H1 (cell line): ENCODE results near the gene CCL17. TPM values are rescaled to one million over a fixed set of nuclear protein-coding genes. Genes with fewer than 3 reads are reported as not detected.

Source experiments
- CTCF ChIA-PET: fragments of 300-600 bp; sonication (Branson Sonifier 250); formaldehyde crosslinking; loops from one replicate; lab custom pipeline; 2021; ENCODE audit not compliant: partially characterized antibody; lab: Charles Lee
- POLR2A ChIA-PET: fragments of 300-600 bp; sonication (Branson Sonifier 250); formaldehyde crosslinking; loops from one replicate; lab custom pipeline; 2021; ENCODE audit warnings: inconsistent platforms; ENCODE audit not compliant: partially characterized antibody; lab: Charles Lee
- DNase-seq, 2 experiments: peaks; one replicate each; pipeline versions ENCODE4 v3.0.0 to v3.0.0-alpha.2; 2010 to 2022; ENCODE audit warnings: low spot score in 2 of 2, low read depth in 1 of 2, mixed read lengths in 1 of 2
- FAIRE-seq: peaks from 2 replicates; lab custom pipeline; 2011; peaks lifted over from hg19 to GRCh38; lab: Jason Lieb, UNC
- H2AFZ ChIP-seq: 2 replicates; pipeline ENCODE4 v1.8.1; 2012; ENCODE audit warnings: low read length, inconsistent platforms
- H2AK5ac ChIP-seq: 2 replicates; pipeline ENCODE4 v1.6.1; 2013; ENCODE audit warnings: low read depth, low read length
- H2BK120ac ChIP-seq: replicated peaks from 2 replicates; pipeline ENCODE3; 2013; ENCODE audit warnings: low read depth, low read length, inconsistent platforms
- H2BK12ac ChIP-seq: 2 replicates; pipeline ENCODE4 v1.6.1; 2013; ENCODE audit warnings: low read depth, low read length
- H2BK15ac ChIP-seq: 2 replicates; pipeline ENCODE4 v1.6.1; 2013; ENCODE audit warnings: low read length
- H2BK20ac ChIP-seq: 2 replicates; pipeline ENCODE4 v1.6.1; 2013; ENCODE audit warnings: low read length
- H2BK5ac ChIP-seq: 2 replicates; pipeline ENCODE4 v1.6.1; 2013; ENCODE audit warnings: low read depth, low read length
- H3K14ac ChIP-seq: 2 replicates; pipeline ENCODE4 v1.6.1; 2013; ENCODE audit warnings: inconsistent platforms; ENCODE audit not compliant: insufficient read length
- H3K18ac ChIP-seq: 2 replicates; pipeline ENCODE4 v1.6.1; 2013; ENCODE audit warnings: low read length; ENCODE audit errors: extremely low read depth
- H3K23ac ChIP-seq: 2 replicates; pipeline ENCODE4 v1.6.1; 2013; ENCODE audit warnings: inconsistent platforms; ENCODE audit not compliant: insufficient read length
- H3K23me2 ChIP-seq: 2 replicates; pipeline ENCODE4 v1.6.1; 2013; ENCODE audit warnings: low read depth, low read length
- H3K27ac ChIP-seq: 2 replicates; pipeline ENCODE4 v1.6.1; 2011; ENCODE audit warnings: low read depth, low read length, inconsistent platforms
- H3K27me3 ChIP-seq, 4 experiments: replicated peaks in 1 of 4; 1 replicate in 1 of 4; 2 replicates in 3 of 4; pipeline versions ENCODE4 v1.6.1 to v1.8.1; 2011 to 2013; ENCODE audit warnings: low read length in 3 of 4, mild to moderate bottlenecking in 3 of 4, inconsistent platforms in 2 of 4, mixed read lengths in 2 of 4, moderate library complexity in 1 of 4; ENCODE audit not compliant: control insufficient read depth in 3 of 4, insufficient read depth in 3 of 4; ENCODE audit errors: extremely low read depth in 1 of 4
- H3K36me3 ChIP-seq, 4 experiments: 2 replicates each; pipeline versions ENCODE4 v1.6.1 to v1.8.1; 2011 to 2013; ENCODE audit warnings: mild to moderate bottlenecking in 4 of 4, low read length in 3 of 4, moderate library complexity in 2 of 4, control low read depth in 1 of 4, inconsistent platforms in 1 of 4; ENCODE audit not compliant: insufficient read depth in 4 of 4, control insufficient read depth in 2 of 4
- H3K4ac ChIP-seq: replicated peaks from 2 replicates; pipeline ENCODE3; 2013; ENCODE audit warnings: low read length, low read depth, mixed read lengths, inconsistent platforms; ENCODE audit not compliant: insufficient read length
- H3K4me1 ChIP-seq, 4 experiments: replicated peaks in 1 of 4; 1 replicate in 1 of 4; 2 replicates in 3 of 4; pipeline versions ENCODE4 v1.6.1 to v1.8.1; 2011 to 2013; ENCODE audit warnings: low read length in 3 of 4, inconsistent platforms in 2 of 4, mixed read lengths in 1 of 4; ENCODE audit not compliant: insufficient read depth in 4 of 4, control insufficient read depth in 3 of 4
- H3K4me2 ChIP-seq, 2 experiments: 2 replicates each; pipeline versions ENCODE4 v1.6.1 to v1.8.1; 2011 to 2013; ENCODE audit warnings: low read depth in 2 of 2, low read length in 2 of 2, control low read depth in 1 of 2, inconsistent platforms in 1 of 2, mild to moderate bottlenecking in 1 of 2; ENCODE audit not compliant: insufficient read depth in 1 of 2
- H3K4me3 ChIP-seq, 4 experiments: fragments of 200-600, 300-600 bp in 1 of 4; sonication (generic), shearing (Covaris generic), sonication (Bioruptor Twin) in 1 of 4; 2 replicates each; pipeline versions ENCODE4 v1.5.1 to v1.8.1; 2011 to 2016; ENCODE audit warnings: low read length in 4 of 4, low read depth in 3 of 4, control low read depth in 2 of 4, inconsistent platforms in 2 of 4, mild to moderate bottlenecking in 2 of 4, mixed read lengths in 1 of 4, moderate library complexity in 1 of 4; ENCODE audit not compliant: insufficient read depth in 2 of 4; ENCODE audit errors: extremely low read depth in 1 of 4
- H3K56ac ChIP-seq: replicated peaks from 2 replicates; pipeline ENCODE3; 2013; ENCODE audit warnings: low read depth, mild to moderate bottlenecking, mixed read lengths, low read length, inconsistent platforms; ENCODE audit not compliant: insufficient read length
- H3K79me1 ChIP-seq: 2 replicates; pipeline ENCODE4 v1.6.1; 2013; ENCODE audit warnings: low read depth, low read length, control low read depth
- H3K79me2 ChIP-seq, 2 experiments: 2 replicates each; pipeline versions ENCODE4 v1.6.1 to v1.8.1; 2012 to 2013; ENCODE audit warnings: low read length in 2 of 2, mild to moderate bottlenecking in 2 of 2, inconsistent platforms in 1 of 2; ENCODE audit not compliant: insufficient read depth in 2 of 2, control insufficient read depth in 1 of 2
- H3K9ac ChIP-seq, 4 experiments: replicated peaks in 1 of 4; 1 replicate in 1 of 4; 2 replicates in 3 of 4; pipeline versions ENCODE4 v1.6.1 to v1.8.1; 2011 to 2013; ENCODE audit warnings: low read depth in 3 of 4, low read length in 3 of 4, control low read depth in 2 of 4, mild to moderate bottlenecking in 2 of 4, moderate library complexity in 2 of 4, inconsistent platforms in 1 of 4; ENCODE audit errors: extremely low read depth in 1 of 4
- H3K9me3 ChIP-seq, 2 experiments: 2 replicates each; pipeline versions ENCODE4 v1.6.1 to v1.8.1; 2012 to 2013; ENCODE audit warnings: mild to moderate bottlenecking in 2 of 2, moderate library complexity in 2 of 2, control low read depth in 1 of 2, inconsistent platforms in 1 of 2, low read depth in 1 of 2, low read length in 1 of 2, mixed read lengths in 1 of 2; ENCODE audit not compliant: insufficient read depth in 2 of 2
- H4K20me1 ChIP-seq, 2 experiments: replicated peaks in 1 of 2; 2 replicates each; pipeline versions ENCODE3 to v1.8.1; 2011 to 2013; ENCODE audit warnings: inconsistent platforms in 2 of 2, low read length in 2 of 2, mild to moderate bottlenecking in 1 of 2; ENCODE audit not compliant: insufficient read depth in 2 of 2, control insufficient read depth in 1 of 2
- H4K5ac ChIP-seq: 2 replicates; pipeline ENCODE4 v1.6.1; 2013; ENCODE audit warnings: low read length, low read depth, mixed read lengths, inconsistent platforms; ENCODE audit not compliant: insufficient read length
- H4K8ac ChIP-seq: 2 replicates; pipeline ENCODE4 v1.8.0; 2013; ENCODE audit warnings: mild to moderate bottlenecking, moderate library complexity, low read length, inconsistent platforms; ENCODE audit not compliant: insufficient read depth; ENCODE audit errors: extremely low read depth
- H4K91ac ChIP-seq: replicated peaks from 2 replicates; pipeline ENCODE3; 2013; ENCODE audit warnings: low read length, mixed read lengths, inconsistent platforms; ENCODE audit not compliant: insufficient read length
- BACH1 ChIP-seq: IDR thresholded peaks from 2 replicates; pipeline ENCODE4 v1.6.1; 2012; ENCODE audit warnings: low read length, improper control_type of control experiment
- CBX5 ChIP-seq: fragments of 300-800, 300-1000 bp; sonication (generic); IDR thresholded peaks from 2 replicates; pipeline ENCODE4 v1.7.1; 2016; ENCODE audit warnings: antibody characterized with exemption, low read length, low read depth
- CEBPB ChIP-seq: IDR thresholded peaks from 2 replicates; pipeline ENCODE4 v1.6.1; 2012; ENCODE audit warnings: low read depth, low read length
- EP300 ChIP-seq, 2 experiments: IDR thresholded peaks; 1 replicate in 1 of 2; 2 replicates in 1 of 2; pipeline ENCODE4 v1.6.1; 2011 to 2012; ENCODE audit warnings: low read depth in 2 of 2, low read length in 2 of 2, mild to moderate bottlenecking in 2 of 2, borderline replicate concordance in 1 of 2, inconsistent platforms in 1 of 2, moderate library complexity in 1 of 2
- HDAC2 ChIP-seq, 2 experiments: fragments of 300-600 bp in 1 of 2; sonication (generic) in 1 of 2; IDR thresholded peaks; 2 replicates each; pipeline ENCODE4 v1.6.1; 2011 to 2012; ENCODE audit warnings: low read depth in 2 of 2, low read length in 2 of 2, mild to moderate bottlenecking in 2 of 2, moderate library complexity in 2 of 2, borderline replicate concordance in 1 of 2, inconsistent platforms in 1 of 2
- JUN ChIP-seq: IDR thresholded peaks from 2 replicates; pipeline ENCODE4 v1.6.1; 2011; ENCODE audit warnings: low read depth, mild to moderate bottlenecking, improper control_type of control experiment, low read length
- MAFK ChIP-seq: IDR thresholded peaks from 2 replicates; pipeline ENCODE4 v1.6.1; 2012; ENCODE audit warnings: low read depth, mild to moderate bottlenecking, improper control_type of control experiment, low read length
- POU5F1 ChIP-seq: IDR thresholded peaks from 2 replicates; pipeline ENCODE4 v1.6.1; 2011; ENCODE audit warnings: low read depth, mild to moderate bottlenecking, low read length, moderate library complexity
- TAF7 ChIP-seq: optimal IDR thresholded peaks from 2 replicates; pipeline ENCODE3; 2011; ENCODE audit warnings: low read depth, mild to moderate bottlenecking, inconsistent platforms, low read length, moderate library complexity, borderline replicate concordance
- ZNF274 ChIP-seq: IDR thresholded peaks from 2 replicates; pipeline ENCODE4 v1.7.0; 2012; ENCODE audit warnings: low read length, borderline replicate concordance; ENCODE audit errors: extremely low read depth
- WGBS, 2 experiments: shearing (Covaris generic) in 1 of 2; methylation state at CpG; one replicate each; pipeline versions ENCODE4 v1.1.6 to v1.1.7; 2013 to 2015; ENCODE audit warnings: low lambda C conversion rate in 2 of 2, mixed read lengths in 2 of 2, inconsistent platforms in 1 of 2, low coverage in 1 of 2, missing lambda C conversion rate in 1 of 2; ENCODE audit not compliant: insufficient replicate concordance in 2 of 2, insufficient coverage in 1 of 2, insufficient read length in 1 of 2; ENCODE audit errors: extremely low coverage in 1 of 2, missing lambda C conversion rate in 1 of 2; 5-methylcytosine and 5-hydroxymethylcytosine counted together
- polyA plus RNA-seq, 7 experiments: library from polyadenylated mRNA; depleted of rRNA in 3 of 7; stranded (reverse) in 5 of 7; unstranded in 2 of 7; fragments of >200 nt in 5 of 7; fragments of 200-250 nt in 2 of 7; gene quantifications; 1 replicate in 5 of 7; 2 replicates in 1 of 7; 4 replicates in 1 of 7; pipeline versions ENCODE4 v1.2.1 to v1.2.3, GENCODE V29; 2011 to 2013; ENCODE audit warnings: missing spikeins in 2 of 7, mixed read lengths in 2 of 7
- total RNA-seq: library from RNA; stranded (reverse); fragmentation: NEBNext Ultra II Directional; extraction: Animal tissue kit (Norgen Biotek cat#: 25700); gene quantifications from 2 replicates; pipeline ENCODE4 v1.2.1, GENCODE V29; 2021
- TF ChIP-seq, protein P1 (sequence below): IDR thresholded peaks from 2 replicates; pipeline ENCODE4 v1.6.1; 2012; ENCODE audit warnings: inconsistent platforms

CCL17 gene
- total and polyA plus RNA-seq, 2 of the 8 experiments (the other 6 are each of a cell fraction or from before 2014, with no cell fraction given): not detected

- Histone ChIP-seq H2AFZ (no peak within 1 kb of the TSS), H3K23ac (no peak within 1 kb of the TSS), H4K91ac (no peak within 1 kb of the TSS), H3K9ac (peak within 1 kb of the TSS; percentile 58 to 77 (median 74)), H3K23me2 (peaks cover 5% of the 10 kb centered on the region), H2BK120ac (no peak within 1 kb of the TSS), H2BK5ac (no peak within 1 kb of the TSS), H3K18ac (no peak within 1 kb of the TSS), H3K4me2 (peak within 1 kb of the TSS; percentile 88 to 96), H3K27me3 (no peaks in the 10 kb centered on the region), H3K4me1 (no peaks in the 10 kb centered on the region; a peak in 2 of 7 replicates), H2BK20ac (no peak within 1 kb of the TSS), H3K14ac (no peak within 1 kb of the TSS), H3K27ac (no peak within 1 kb of the TSS), H4K8ac (peak within 1 kb of the TSS; percentile 7; the same call in 1 of the 2 replicates), H4K20me1 (peaks cover 0 to 12% of the 10 kb centered on the region in 2 experiments), H2AK5ac (no peak within 1 kb of the TSS), H2BK12ac (no peak within 1 kb of the TSS), H3K79me2 (peaks cover 4 to 26% of the 10 kb centered on the region in 2 experiments; a peak in 3 of 4 replicates), H3K4ac (no peak within 1 kb of the TSS), H2BK15ac (no peak within 1 kb of the TSS), H3K36me3 (peaks cover 7 to 51% (median 40%) of the 10 kb centered on the region in 4 experiments), H3K79me1 (peaks cover 11% of the 10 kb centered on the region), H3K56ac (no peak within 1 kb of the TSS), H4K5ac (peak within 1 kb of the TSS; percentile 65), H3K9me3 (no peaks in the 10 kb centered on the region), H3K4me3 (peak within 1 kb of the TSS; percentile 93 to 97 (median 96))
- peak; percentile 60 to 95 for DNase-seq
- POLR2A ChIA-PET: interaction anchor here (0.8 to 4.2 kb wide), 17 partner anchors 10 to 162 kb away, joined by 3 to 30 read pairs (median 4); partner anchors contain the start of genes CIAPIN1, COQ9 and DOK4
- CTCF ChIA-PET: interaction anchor here (0.8 to 11.9 kb wide), 21 partner anchors 9 to 396 kb away, joined by 3 to 144 read pairs (median 4); no protein-coding TSS in a partner anchor
- FAIRE-seq: no peak
- WGBS, 2 experiments: 8% methylated on average over 35 of the region's 47 CpGs; no CpG with 5 or more reads in 1 of the 2 experiments
- TF ChIP-seq MAFK (no peak), CEBPB (no peak), BACH1 (no peak), EP300 (IDR thresholded peaks at IDR 0.05; ENCODE audit: borderline replicate concordance in 1 of 2, low read depth in 2 of 2, low read length in 2 of 2) (peak in 1 of 2 experiments; percentile 51; a peak in 1 of 3 replicates), POU5F1 (no peak), CBX5 (no peak), HDAC2 (IDR thresholded peaks at IDR 0.05; ENCODE audit: borderline replicate concordance in 1 of 2, low read depth in 2 of 2, low read length in 2 of 2) (no peak), TAF7 (peak; percentile 95), ZNF274 (no peak), JUN (no peak)
- TF ChIP-seq, protein P1, sequence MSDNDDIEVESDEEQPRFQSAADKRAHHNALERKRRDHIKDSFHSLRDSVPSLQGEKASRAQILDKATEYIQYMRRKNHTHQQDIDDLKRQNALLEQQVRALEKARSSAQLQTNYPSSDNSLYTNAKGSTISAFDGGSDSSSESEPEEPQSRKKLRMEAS: peak; percentile 52
Observed at GRCh38 chr16:57462209-57462977, 57.8 kb downstream of the CCL17 start, which contains the start of gene POLR2C. POLR2C (plus strand) TSS chr16:57462679; CDS start chr16:57462725, 46 bp downstream.
